Stimulated activated CD8-positive, alpha-beta memory T cell treated with anti-CD3 and anti-CD28 coated beads, Interleukin-15, amount 100 ng/mL, for 4 hours (primary cell): ENCODE measurements around the gene ADAD2.

Experiments used
- DNase-seq, 2 donors: peaks; one replicate each; pipeline ENCODE4 v3.0.0-alpha.2; 2020; ENCODE audit warnings: low read depth in 2 of 2

Gene ADAD2

GRCh38 chr16:84190731-84191388 is at the start of gene ADAD2:
TSS of gene ADAD2 (plus strand) at chr16:84191157. CDS start at chr16:84191231, 74 bp downstream.
- DNase-seq: no peak

GRCh38 chr16:84143081-84143480 is 47.9 kb upstream of the ADAD2 start:
- no peak for DNase-seq

- no peak for DNase-seq
Measured at GRCh38 chr16:84143784-84144199, 47.2 kb upstream of the ADAD2 start.

DNA sequence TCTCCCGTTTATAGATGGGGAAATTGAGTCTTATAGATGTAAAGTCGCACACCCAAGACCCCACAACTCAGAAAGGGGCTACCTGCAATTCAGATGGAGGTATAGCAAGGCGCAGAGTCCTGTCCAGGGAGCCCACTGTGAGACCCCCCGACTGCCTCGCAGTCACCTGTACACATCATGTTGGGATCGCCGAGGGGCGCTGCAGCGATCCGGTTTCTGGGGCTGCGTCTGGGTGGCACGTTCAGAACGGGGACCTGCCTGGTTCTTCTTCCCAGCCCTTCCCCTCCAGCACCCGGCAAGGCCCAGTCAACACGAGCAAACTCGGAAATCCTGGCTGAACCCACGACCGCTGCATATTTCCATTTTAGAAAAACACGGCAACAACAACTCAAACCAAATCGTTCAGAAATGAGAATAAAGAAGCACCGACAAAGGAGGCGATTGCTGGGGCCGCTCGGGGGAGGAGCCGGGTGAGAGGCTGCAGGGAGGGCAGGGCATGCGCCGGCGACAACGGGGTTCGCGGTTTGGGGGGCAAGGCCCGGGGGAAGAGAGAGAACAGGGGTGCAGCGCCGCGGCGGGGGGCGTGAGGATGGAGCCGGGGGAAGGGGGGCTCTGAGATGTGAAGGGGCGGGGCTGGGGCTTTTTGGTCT is 46.6 kb upstream of the ADAD2 start:
- DNase-seq: peak in 1 of 2 donors; percentile 7

- peak; percentile 85 to 88 for DNase-seq
Measured at GRCh38 chr16:84144859-84145639, 45.9 kb upstream of the ADAD2 start, which contains the start of the genes DNAAF1 and HSDL1. TSS of gene DNAAF1 (plus strand) at chr16:84145308. CDS start at chr16:84145441, 133 bp downstream. TSS of gene HSDL1 (minus strand) at chr16:84145177. CDS start at chr16:84131321, 13,856 bp downstream.

GRCh38 chr16:84150926-84151325 is 40.0 kb upstream of the ADAD2 start:
- DNase-seq: no peak

DNA sequence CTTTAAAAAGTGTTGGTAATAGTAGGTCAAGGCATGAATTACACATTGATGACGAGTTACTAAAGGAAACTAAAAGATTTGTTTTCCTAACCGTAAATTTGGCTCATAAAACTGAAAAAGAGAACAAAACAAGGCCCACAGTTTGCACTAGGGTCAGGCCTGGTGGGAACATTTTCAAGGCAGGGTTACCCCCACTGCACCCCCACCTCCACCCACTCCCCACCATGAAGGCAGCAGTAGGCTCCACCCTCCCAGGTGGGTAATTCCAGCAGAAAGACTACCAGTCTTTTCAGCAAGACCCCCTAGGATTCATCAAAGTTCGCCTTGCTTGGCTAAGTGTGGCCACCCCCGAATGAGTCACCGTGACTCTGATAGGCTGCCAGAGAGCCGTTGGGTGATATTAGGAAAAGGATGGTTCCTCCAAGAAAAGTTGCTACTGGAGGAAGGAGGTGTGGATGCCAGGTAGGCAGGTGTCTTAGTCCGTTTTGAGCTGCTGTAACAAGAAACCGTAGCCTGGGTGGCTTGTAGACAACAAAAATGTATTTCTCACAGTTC is 37.2 kb upstream of the ADAD2 start:
- DNase-seq: no peak

DNA sequence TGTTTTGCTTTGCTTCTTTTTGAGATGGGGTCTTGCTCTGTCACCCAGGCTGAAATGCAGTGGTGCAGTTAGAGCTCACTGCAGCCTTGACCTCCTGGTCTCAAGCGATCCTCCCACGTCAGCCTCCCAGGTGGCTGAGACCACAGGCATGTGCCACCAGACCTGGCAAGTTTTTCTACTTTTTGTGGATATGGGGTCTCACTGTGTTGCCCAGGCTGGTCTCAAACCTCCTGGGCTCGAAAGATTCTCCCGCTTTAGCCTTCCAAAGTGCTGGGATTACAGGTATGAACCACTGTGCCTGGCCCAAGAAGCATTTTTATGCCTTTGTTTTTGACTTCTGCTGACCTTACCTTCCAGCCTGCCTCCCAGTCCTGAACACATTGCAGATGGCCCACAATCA is 35.7 kb upstream of the ADAD2 start:
- DNase-seq: no peak

- DNase-seq: no peak
Measured at GRCh38 chr16:84155771-84156170, 35.2 kb upstream of the ADAD2 start.

DNA sequence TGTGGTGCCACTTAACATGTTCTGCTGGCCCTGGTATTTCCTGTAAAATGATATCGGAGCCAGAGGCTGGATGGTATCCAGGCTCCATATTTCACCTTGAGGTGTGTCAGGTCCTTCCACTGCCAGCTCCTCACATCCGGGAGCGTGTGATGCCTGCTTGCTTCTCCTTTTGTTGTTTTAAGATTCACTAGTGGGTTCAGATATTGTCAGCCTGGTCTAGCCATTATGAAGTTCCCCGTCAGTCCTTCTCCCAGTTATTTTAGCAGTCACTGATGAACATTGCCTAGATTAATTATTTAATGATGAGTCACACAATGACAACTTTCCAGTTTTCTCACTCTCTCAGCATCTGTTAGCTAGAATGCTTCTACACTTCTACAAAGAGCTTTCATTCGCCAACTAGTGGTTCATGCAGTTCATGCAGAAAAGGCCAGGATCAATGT is 34.6 kb upstream of the ADAD2 start:
- DNase-seq: no peak

DNA sequence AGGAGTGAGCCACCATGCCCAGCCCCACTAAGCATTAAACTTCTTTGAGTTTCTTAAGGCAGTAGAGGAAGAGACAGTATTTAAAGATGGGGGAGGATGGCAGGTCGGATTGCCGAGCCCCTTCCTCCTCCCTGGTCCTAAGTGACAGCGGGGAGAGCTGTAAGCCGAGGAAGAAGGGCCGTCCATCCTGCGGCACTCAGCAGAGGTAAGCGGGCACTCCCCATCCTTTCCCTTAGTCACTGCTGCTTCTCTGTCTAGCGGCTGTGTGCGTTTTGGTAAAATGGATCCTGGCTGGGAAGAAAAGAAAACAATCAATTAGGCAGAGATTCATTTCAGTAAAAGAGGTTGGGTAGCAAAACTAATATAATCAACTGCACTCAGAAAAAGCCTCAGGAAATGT is 31.9 kb upstream of the ADAD2 start:
- no peak for DNase-seq

- no peak for DNase-seq
Measured at GRCh38 chr16:84159800-84160199, 31.2 kb upstream of the ADAD2 start.

DNA sequence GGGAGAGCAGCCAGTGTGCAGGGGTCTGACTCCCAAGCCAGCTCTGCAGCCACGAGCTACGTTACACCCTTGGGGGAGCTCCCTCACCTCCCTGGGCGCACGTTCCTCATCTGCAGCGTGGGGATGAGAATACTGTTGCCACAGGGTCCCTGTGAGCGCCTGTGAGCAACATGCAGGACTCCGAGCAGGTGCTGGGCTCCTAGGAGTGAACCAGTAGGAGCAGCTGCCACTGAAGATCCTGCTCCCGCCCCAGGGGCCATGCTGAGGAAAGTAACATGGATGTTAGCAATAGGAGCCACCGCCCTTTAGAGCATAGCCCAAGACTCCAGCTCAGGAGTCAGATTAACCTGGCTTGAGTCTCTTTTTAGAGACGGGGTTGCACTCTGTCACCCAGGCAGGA is 29.9 kb upstream of the ADAD2 start:
- DNase-seq: no peak

DNA sequence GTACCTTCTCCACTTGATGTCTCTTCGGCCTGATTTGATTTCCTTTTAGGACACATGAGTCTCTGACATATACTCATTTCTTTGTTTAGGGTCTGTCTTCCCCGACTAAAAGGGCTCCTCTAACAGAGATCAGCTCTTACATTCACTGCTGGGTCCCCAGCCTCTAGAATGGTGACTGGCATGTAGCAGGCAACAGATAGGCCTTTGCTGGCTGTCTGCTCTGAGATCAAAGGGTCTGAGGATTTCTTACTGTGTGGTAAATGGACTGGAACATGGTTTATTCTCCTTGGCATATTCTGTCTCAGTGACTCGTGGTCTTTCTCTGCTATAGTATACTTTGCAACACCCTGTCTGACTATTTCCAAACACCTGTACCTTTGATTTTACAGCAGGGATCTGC is 29.2 kb upstream of the ADAD2 start:
- no peak for DNase-seq

DNA sequence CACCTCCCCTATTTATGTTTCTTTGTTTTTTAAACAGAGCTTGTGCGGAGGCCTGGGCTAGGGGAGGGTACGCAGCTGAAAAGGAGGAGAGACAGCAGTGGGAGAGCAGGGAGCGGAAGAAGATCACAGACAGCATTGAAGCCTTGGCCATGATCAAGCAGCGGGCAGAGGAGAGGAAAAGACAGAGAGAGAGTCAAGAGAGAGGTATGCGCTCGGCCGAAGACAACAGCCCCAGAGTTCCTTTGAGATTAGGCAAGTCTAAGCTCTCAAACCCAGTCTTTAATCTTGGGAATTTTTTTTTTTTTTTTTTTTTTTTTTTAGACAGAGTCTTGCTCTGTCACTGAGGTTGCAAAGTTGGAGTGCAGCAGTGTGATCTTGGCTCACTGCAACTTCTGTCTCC is 25.2 kb upstream of the ADAD2 start:
- no peak for DNase-seq

DNA sequence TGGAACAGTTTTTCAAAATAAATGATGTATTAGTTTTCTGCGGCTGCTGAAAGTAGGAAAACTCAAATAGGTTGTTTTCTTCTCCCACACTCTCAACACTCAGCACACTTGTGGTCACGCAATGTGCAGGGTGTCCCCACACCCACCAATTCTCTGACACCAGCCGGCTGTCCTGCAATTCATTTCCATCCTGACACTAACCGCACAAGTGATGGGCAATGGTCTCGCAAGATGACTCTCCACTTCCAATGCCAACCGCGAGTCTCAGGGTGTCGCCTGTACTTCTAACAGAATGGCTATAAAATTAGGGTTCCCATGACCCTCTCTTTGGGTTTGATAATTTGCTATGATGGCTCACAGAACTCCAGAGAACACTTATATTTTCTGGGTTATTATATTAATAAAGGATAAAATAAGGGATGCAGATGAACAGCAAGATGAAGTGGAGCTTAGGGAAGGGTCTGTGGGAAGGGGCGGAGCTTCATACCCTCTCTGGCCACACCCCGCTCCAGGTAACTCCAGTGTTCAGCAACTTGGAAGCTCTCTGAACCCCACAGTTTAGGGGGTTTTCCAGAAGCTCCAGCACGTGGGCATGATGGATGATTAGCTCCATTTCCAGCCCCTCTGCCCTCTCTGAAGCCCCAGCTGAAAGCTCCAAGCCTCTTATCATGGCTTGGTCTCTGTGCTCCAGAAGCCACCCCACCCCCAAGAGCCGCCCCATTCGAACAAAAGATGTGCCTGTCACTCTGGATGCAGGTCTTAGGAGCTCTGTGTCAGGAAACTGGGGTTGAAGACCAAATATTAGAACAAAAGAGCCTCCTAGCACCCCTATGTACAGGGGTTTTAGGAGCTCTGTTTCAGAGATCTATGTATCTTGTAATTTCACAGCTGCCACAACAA is 23.9 kb upstream of the ADAD2 start:
- DNase-seq: no peak

- DNase-seq: no peak
Measured at GRCh38 chr16:84169765-84170310, 21.1 kb upstream of the ADAD2 start.

- DNase-seq: no peak
Measured at GRCh38 chr16:84174396-84174795, 16.6 kb upstream of the ADAD2 start.

GRCh38 chr16:84175350-84176081 is 15.4 kb upstream of the ADAD2 start:
- peak in 1 of 2 donors; percentile 44 for DNase-seq
